ENCODE results near the gene WWC1. TPM values are rescaled to one million over a fixed set of nuclear protein-coding genes. Genes with fewer than 3 reads are reported as not detected.
A peak's percentile ranks its signal among the peaks of the same experiment; 100 is the strongest.

The WWC1 gene
- total and polyA plus RNA-seq, 2 experiments from 2014 or later: 27.6 to 27.8 TPM

GRCh38 chr5:168291964-168292785, 730 bp downstream of the WWC1 start:
- Histone ChIP-seq H3K79me2 (peaks cover 48% of the 10 kb centered on the region), H3K4me2 (peak overlapping the region; percentile 76), H4K20me1 (ENCODE audit: insufficient read depth, poor library complexity, severe bottlenecking) (peaks cover 3% of the 10 kb centered on the region), H3K27me3 (no peaks in the 10 kb centered on the region), H3K9me2 (replicated peaks; ENCODE audit: insufficient read depth) (no peaks in the 10 kb centered on the region), H3K9me3 (ENCODE audit: low read depth) (no peaks in the 10 kb centered on the region), H3K4me1 (ENCODE audit: insufficient read depth) (peaks cover 27% of the 10 kb centered on the region), H3K36me3 (replicated peaks; ENCODE audit: insufficient read depth, low read depth) (no peaks in the 10 kb centered on the region), H3K4me3 (peak overlapping the region; percentile 83), H2AFZ (peak overlapping the region; percentile 40), H3K27ac (peak overlapping the region; percentile 78)
- DNase-seq (ENCODE audit: low spot score): peak; percentile 74
- 2% methylated on average over 30 of the region's 64 CpGs for WGBS (ENCODE audit: low lambda C conversion rate, missing lambda C conversion rate)
- TF ChIP-seq EZH2phosphoT487 (IDR thresholded peaks at IDR 0.05; ENCODE audit: low read depth, severe bottlenecking, unreplicated experiment): no peak
- TF ChIP-seq EZH2 (IDR thresholded peaks at IDR 0.05; ENCODE audit: borderline replicate concordance): no peak

- Histone ChIP-seq H3K27ac (peak overlapping the region; percentile 78), H3K4me2 (peak overlapping the region; percentile 76), H4K20me1 (ENCODE audit: insufficient read depth, poor library complexity, severe bottlenecking) (peaks cover 3% of the 10 kb centered on the region), H3K4me3 (peak overlapping the region; percentile 83), H3K36me3 (replicated peaks; ENCODE audit: insufficient read depth, low read depth) (no peaks in the 10 kb centered on the region), H3K4me1 (ENCODE audit: insufficient read depth) (peaks cover 24% of the 10 kb centered on the region), H3K9me3 (ENCODE audit: low read depth) (no peaks in the 10 kb centered on the region), H3K9me2 (replicated peaks; ENCODE audit: insufficient read depth) (no peaks in the 10 kb centered on the region), H3K27me3 (no peaks in the 10 kb centered on the region), H3K79me2 (peaks cover 57% of the 10 kb centered on the region), H2AFZ (no peak overlapping the region)
- TF ChIP-seq EZH2phosphoT487 (IDR thresholded peaks at IDR 0.05; ENCODE audit: low read depth, severe bottlenecking, unreplicated experiment) (no peak), CTCF (IDR thresholded peaks at IDR 0.05; ENCODE audit: poor library complexity) (no peak), EZH2 (IDR thresholded peaks at IDR 0.05; ENCODE audit: borderline replicate concordance) (no peak)
- WGBS (ENCODE audit: low lambda C conversion rate, missing lambda C conversion rate): 46% methylated on average over 17 of the region's 18 CpGs
- no peak for DNase-seq (ENCODE audit: low spot score)
Measured at GRCh38 chr5:168292786-168293696, 1.6 kb downstream of the WWC1 start.

GRCh38 chr5:168295574-168296201, 4.2 kb downstream of the WWC1 start:
- no peak overlapping the region for H3K4me3 ChIP-seq
- H4K20me1 ChIP-seq (ENCODE audit: insufficient read depth, poor library complexity, severe bottlenecking): peaks cover 3% of the 10 kb centered on the region
- WGBS (ENCODE audit: low lambda C conversion rate, missing lambda C conversion rate): 50% methylated on average over 12 of the region's 12 CpGs
- peak overlapping the region; percentile 66 for H3K4me2 ChIP-seq
- H3K27me3 ChIP-seq: no peaks in the 10 kb centered on the region
- H3K27ac ChIP-seq: peak overlapping the region; percentile 64
- DNase-seq (ENCODE audit: low spot score): peak; percentile 70
- no peaks in the 10 kb centered on the region for H3K9me3 ChIP-seq (ENCODE audit: low read depth)
- H3K4me1 ChIP-seq (ENCODE audit: insufficient read depth): peaks cover 14% of the 10 kb centered on the region
- H3K36me3 ChIP-seq (replicated peaks; ENCODE audit: insufficient read depth, low read depth): no peaks in the 10 kb centered on the region
- H2AFZ ChIP-seq: no peak overlapping the region
- peaks cover 83% of the 10 kb centered on the region for H3K79me2 ChIP-seq
- TF ChIP-seq EZH2 (IDR thresholded peaks at IDR 0.05; ENCODE audit: borderline replicate concordance): no peak
- no peak for TF ChIP-seq EZH2phosphoT487 (IDR thresholded peaks at IDR 0.05; ENCODE audit: low read depth, severe bottlenecking, unreplicated experiment)
- peak; percentile 41 for TF ChIP-seq CTCF (IDR thresholded peaks at IDR 0.05; ENCODE audit: poor library complexity)
- H3K9me2 ChIP-seq (replicated peaks; ENCODE audit: insufficient read depth): no peaks in the 10 kb centered on the region
